H1 (cell line): ENCODE data around the gene ZP2. TPM values are rescaled to one million over a fixed set of nuclear protein-coding genes. Genes with fewer than 3 reads are reported as not detected.
"Not testable (repeated sequence)": the region's sequence is repeated elsewhere in the genome, so short reads cannot be mapped to it uniquely, and the experiment has no call there.

ENCODE experiments used
- CTCF ChIA-PET: fragments of 300-600 bp; sonication (Branson Sonifier 250); formaldehyde crosslinking; loops from one replicate; lab custom pipeline; 2021; ENCODE audit not compliant: partially characterized antibody; lab: Charles Lee
- POLR2A ChIA-PET: fragments of 300-600 bp; sonication (Branson Sonifier 250); formaldehyde crosslinking; loops from one replicate; lab custom pipeline; 2021; ENCODE audit warnings: inconsistent platforms; ENCODE audit not compliant: partially characterized antibody; lab: Charles Lee
- DNase-seq, 2 experiments: peaks; one replicate each; pipeline versions ENCODE4 v3.0.0 to v3.0.0-alpha.2; 2010 to 2022; ENCODE audit warnings: low spot score in 2 of 2, low read depth in 1 of 2, mixed read lengths in 1 of 2
- FAIRE-seq: peaks from 2 replicates; lab custom pipeline; 2011; peaks lifted over from hg19 to GRCh38; lab: Jason Lieb, UNC
- H2AFZ ChIP-seq: 2 replicates; pipeline ENCODE4 v1.8.1; 2012; ENCODE audit warnings: low read length, inconsistent platforms
- H2AK5ac ChIP-seq: 2 replicates; pipeline ENCODE4 v1.6.1; 2013; ENCODE audit warnings: low read depth, low read length
- H2BK120ac ChIP-seq: replicated peaks from 2 replicates; pipeline ENCODE3; 2013; ENCODE audit warnings: low read depth, low read length, inconsistent platforms
- H2BK12ac ChIP-seq: 2 replicates; pipeline ENCODE4 v1.6.1; 2013; ENCODE audit warnings: low read depth, low read length
- H2BK15ac ChIP-seq: 2 replicates; pipeline ENCODE4 v1.6.1; 2013; ENCODE audit warnings: low read length
- H2BK20ac ChIP-seq: 2 replicates; pipeline ENCODE4 v1.6.1; 2013; ENCODE audit warnings: low read length
- H2BK5ac ChIP-seq: 2 replicates; pipeline ENCODE4 v1.6.1; 2013; ENCODE audit warnings: low read depth, low read length
- H3K14ac ChIP-seq: 2 replicates; pipeline ENCODE4 v1.6.1; 2013; ENCODE audit warnings: inconsistent platforms; ENCODE audit not compliant: insufficient read length
- H3K18ac ChIP-seq: 2 replicates; pipeline ENCODE4 v1.6.1; 2013; ENCODE audit warnings: low read length; ENCODE audit errors: extremely low read depth
- H3K23ac ChIP-seq: 2 replicates; pipeline ENCODE4 v1.6.1; 2013; ENCODE audit warnings: inconsistent platforms; ENCODE audit not compliant: insufficient read length
- H3K23me2 ChIP-seq: 2 replicates; pipeline ENCODE4 v1.6.1; 2013; ENCODE audit warnings: low read depth, low read length
- H3K27ac ChIP-seq: 2 replicates; pipeline ENCODE4 v1.6.1; 2011; ENCODE audit warnings: low read depth, low read length, inconsistent platforms
- H3K27me3 ChIP-seq, 4 experiments: replicated peaks in 1 of 4; 1 replicate in 1 of 4; 2 replicates in 3 of 4; pipeline versions ENCODE4 v1.6.1 to v1.8.1; 2011 to 2013; ENCODE audit warnings: low read length in 3 of 4, mild to moderate bottlenecking in 3 of 4, inconsistent platforms in 2 of 4, mixed read lengths in 2 of 4, moderate library complexity in 1 of 4; ENCODE audit not compliant: control insufficient read depth in 3 of 4, insufficient read depth in 3 of 4; ENCODE audit errors: extremely low read depth in 1 of 4
- H3K36me3 ChIP-seq, 4 experiments: 2 replicates each; pipeline versions ENCODE4 v1.6.1 to v1.8.1; 2011 to 2013; ENCODE audit warnings: mild to moderate bottlenecking in 4 of 4, low read length in 3 of 4, moderate library complexity in 2 of 4, control low read depth in 1 of 4, inconsistent platforms in 1 of 4; ENCODE audit not compliant: insufficient read depth in 4 of 4, control insufficient read depth in 2 of 4
- H3K4ac ChIP-seq: replicated peaks from 2 replicates; pipeline ENCODE3; 2013; ENCODE audit warnings: low read length, low read depth, mixed read lengths, inconsistent platforms; ENCODE audit not compliant: insufficient read length
- H3K4me1 ChIP-seq, 4 experiments: replicated peaks in 1 of 4; 1 replicate in 1 of 4; 2 replicates in 3 of 4; pipeline versions ENCODE4 v1.6.1 to v1.8.1; 2011 to 2013; ENCODE audit warnings: low read length in 3 of 4, inconsistent platforms in 2 of 4, mixed read lengths in 1 of 4; ENCODE audit not compliant: insufficient read depth in 4 of 4, control insufficient read depth in 3 of 4
- H3K4me2 ChIP-seq, 2 experiments: 2 replicates each; pipeline versions ENCODE4 v1.6.1 to v1.8.1; 2011 to 2013; ENCODE audit warnings: low read depth in 2 of 2, low read length in 2 of 2, control low read depth in 1 of 2, inconsistent platforms in 1 of 2, mild to moderate bottlenecking in 1 of 2; ENCODE audit not compliant: insufficient read depth in 1 of 2
- H3K4me3 ChIP-seq, 4 experiments: fragments of 200-600, 300-600 bp in 1 of 4; sonication (generic), shearing (Covaris generic), sonication (Bioruptor Twin) in 1 of 4; 2 replicates each; pipeline versions ENCODE4 v1.5.1 to v1.8.1; 2011 to 2016; ENCODE audit warnings: low read length in 4 of 4, low read depth in 3 of 4, control low read depth in 2 of 4, inconsistent platforms in 2 of 4, mild to moderate bottlenecking in 2 of 4, mixed read lengths in 1 of 4, moderate library complexity in 1 of 4; ENCODE audit not compliant: insufficient read depth in 2 of 4; ENCODE audit errors: extremely low read depth in 1 of 4
- H3K56ac ChIP-seq: replicated peaks from 2 replicates; pipeline ENCODE3; 2013; ENCODE audit warnings: low read depth, mild to moderate bottlenecking, mixed read lengths, low read length, inconsistent platforms; ENCODE audit not compliant: insufficient read length
- H3K79me1 ChIP-seq: 2 replicates; pipeline ENCODE4 v1.6.1; 2013; ENCODE audit warnings: low read depth, low read length, control low read depth
- H3K79me2 ChIP-seq, 2 experiments: 2 replicates each; pipeline versions ENCODE4 v1.6.1 to v1.8.1; 2012 to 2013; ENCODE audit warnings: low read length in 2 of 2, mild to moderate bottlenecking in 2 of 2, inconsistent platforms in 1 of 2; ENCODE audit not compliant: insufficient read depth in 2 of 2, control insufficient read depth in 1 of 2
- H3K9ac ChIP-seq, 4 experiments: replicated peaks in 1 of 4; 1 replicate in 1 of 4; 2 replicates in 3 of 4; pipeline versions ENCODE4 v1.6.1 to v1.8.1; 2011 to 2013; ENCODE audit warnings: low read depth in 3 of 4, low read length in 3 of 4, control low read depth in 2 of 4, mild to moderate bottlenecking in 2 of 4, moderate library complexity in 2 of 4, inconsistent platforms in 1 of 4; ENCODE audit errors: extremely low read depth in 1 of 4
- H3K9me3 ChIP-seq, 2 experiments: 2 replicates each; pipeline versions ENCODE4 v1.6.1 to v1.8.1; 2012 to 2013; ENCODE audit warnings: mild to moderate bottlenecking in 2 of 2, moderate library complexity in 2 of 2, control low read depth in 1 of 2, inconsistent platforms in 1 of 2, low read depth in 1 of 2, low read length in 1 of 2, mixed read lengths in 1 of 2; ENCODE audit not compliant: insufficient read depth in 2 of 2
- H4K20me1 ChIP-seq, 2 experiments: replicated peaks in 1 of 2; 2 replicates each; pipeline versions ENCODE3 to v1.8.1; 2011 to 2013; ENCODE audit warnings: inconsistent platforms in 2 of 2, low read length in 2 of 2, mild to moderate bottlenecking in 1 of 2; ENCODE audit not compliant: insufficient read depth in 2 of 2, control insufficient read depth in 1 of 2
- H4K5ac ChIP-seq: 2 replicates; pipeline ENCODE4 v1.6.1; 2013; ENCODE audit warnings: low read length, low read depth, mixed read lengths, inconsistent platforms; ENCODE audit not compliant: insufficient read length
- H4K8ac ChIP-seq: 2 replicates; pipeline ENCODE4 v1.8.0; 2013; ENCODE audit warnings: mild to moderate bottlenecking, moderate library complexity, low read length, inconsistent platforms; ENCODE audit not compliant: insufficient read depth; ENCODE audit errors: extremely low read depth
- H4K91ac ChIP-seq: replicated peaks from 2 replicates; pipeline ENCODE3; 2013; ENCODE audit warnings: low read length, mixed read lengths, inconsistent platforms; ENCODE audit not compliant: insufficient read length
- WGBS, 2 experiments: shearing (Covaris generic) in 1 of 2; methylation state at CpG; one replicate each; pipeline versions ENCODE4 v1.1.6 to v1.1.7; 2013 to 2015; ENCODE audit warnings: low lambda C conversion rate in 2 of 2, mixed read lengths in 2 of 2, inconsistent platforms in 1 of 2, low coverage in 1 of 2, missing lambda C conversion rate in 1 of 2; ENCODE audit not compliant: insufficient replicate concordance in 2 of 2, insufficient coverage in 1 of 2, insufficient read length in 1 of 2; ENCODE audit errors: extremely low coverage in 1 of 2, missing lambda C conversion rate in 1 of 2; 5-methylcytosine and 5-hydroxymethylcytosine counted together
- polyA plus RNA-seq, 7 experiments: library from polyadenylated mRNA; depleted of rRNA in 3 of 7; stranded (reverse) in 5 of 7; unstranded in 2 of 7; fragments of >200 nt in 5 of 7; fragments of 200-250 nt in 2 of 7; gene quantifications; 1 replicate in 5 of 7; 2 replicates in 1 of 7; 4 replicates in 1 of 7; pipeline versions ENCODE4 v1.2.1 to v1.2.3, GENCODE V29; 2011 to 2013; ENCODE audit warnings: missing spikeins in 2 of 7, mixed read lengths in 2 of 7
- total RNA-seq: library from RNA; stranded (reverse); fragmentation: NEBNext Ultra II Directional; extraction: Animal tissue kit (Norgen Biotek cat#: 25700); gene quantifications from 2 replicates; pipeline ENCODE4 v1.2.1, GENCODE V29; 2021

ZP2 gene
- total and polyA plus RNA-seq, 2 of the 8 experiments (the other 6 are each of a cell fraction or from before 2014, with no cell fraction given): not detected

DNA sequence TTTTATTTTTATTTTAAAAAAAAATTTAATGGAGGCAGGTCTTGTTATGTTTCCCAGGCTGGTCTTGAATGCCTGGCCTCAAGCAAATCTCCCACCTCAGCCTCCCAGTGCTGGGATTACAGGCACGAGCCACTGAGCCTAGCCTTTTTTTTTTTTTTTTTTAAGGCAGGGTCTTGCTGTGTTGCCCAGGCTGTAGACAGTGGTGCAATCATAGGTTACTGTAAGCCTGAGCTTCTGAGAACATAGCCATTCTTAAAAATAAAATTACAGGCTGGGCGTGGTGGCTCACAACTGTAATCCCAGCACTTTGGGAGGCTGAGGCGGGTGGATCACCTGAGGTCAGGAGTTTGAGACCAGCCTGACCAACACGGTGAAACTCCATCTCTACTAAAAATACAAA lies 36.8 kb upstream of the ZP2 start:
- H4K20me1 ChIP-seq, H2BK20ac ChIP-seq, H3K9ac ChIP-seq, H4K5ac ChIP-seq, H3K27me3 ChIP-seq, H3K9me3 ChIP-seq, H3K79me1 ChIP-seq, H4K8ac ChIP-seq, POLR2A ChIA-PET, H2BK5ac ChIP-seq, H3K4ac ChIP-seq, H3K36me3 ChIP-seq, H3K56ac ChIP-seq, H2AFZ ChIP-seq, H3K4me1 ChIP-seq, DNase-seq, H3K79me2 ChIP-seq, H4K91ac ChIP-seq, H3K4me2 ChIP-seq, H3K23ac ChIP-seq, H3K14ac ChIP-seq, H2BK12ac ChIP-seq, H3K27ac ChIP-seq, H3K18ac ChIP-seq, H2AK5ac ChIP-seq, H3K4me3 ChIP-seq, H3K23me2 ChIP-seq, H2BK120ac ChIP-seq, H2BK15ac ChIP-seq, FAIRE-seq: not testable (repeated sequence)
- WGBS, 2 experiments: 91% methylated on average over 4 of the region's 4 CpGs; no CpG with 5 or more reads in 1 of the 2 experiments
- CTCF ChIA-PET: interaction anchor here (0.7 kb wide), 1 partner anchor 52 kb away, joined by 3 read pairs; no protein-coding TSS in a partner anchor
